SJSA1 (cell line): Measurements from ENCODE around the gene CCKAR. TPM values are rescaled to one million over a fixed set of nuclear protein-coding genes. Genes with fewer than 3 reads are reported as not detected.
"Not testable (repeated sequence)": the region's sequence is repeated elsewhere in the genome, so short reads cannot be mapped to it uniquely, and the experiment has no call there.

Experiments used
- DNase-seq, 2 experiments: peaks; one replicate each; pipeline ENCODE4 v3.0.0-alpha.2; 2015 to 2020; ENCODE audit warnings: low spot score in 2 of 2, low read depth in 1 of 2
- H3K27ac ChIP-seq: fragments of 250-450 bp; sonication (Bioruptor Pico); 2 replicates; pipeline ENCODE4 v1.5.1; 2020; ENCODE audit warnings: mild to moderate bottlenecking, moderate library complexity
- H3K27me3 ChIP-seq: fragments of 250-450 bp; sonication (Bioruptor Pico); replicated peaks from 2 replicates; pipeline ENCODE4 v1.5.1; 2020; ENCODE audit warnings: mild to moderate bottlenecking, moderate library complexity
- H3K36me3 ChIP-seq: fragments of 250-450 bp; sonication (Bioruptor Pico); 2 replicates; pipeline ENCODE4 v1.5.1; 2020; ENCODE audit warnings: mild to moderate bottlenecking
- H3K4me1 ChIP-seq: fragments of 250-450 bp; sonication (Bioruptor Pico); replicated peaks from 2 replicates; pipeline ENCODE4 v1.6.1; 2021; ENCODE audit warnings: mild to moderate bottlenecking
- H3K4me3 ChIP-seq: fragments of 250-450 bp; sonication (Bioruptor Pico); 2 replicates; pipeline ENCODE4 v1.5.1; 2020; ENCODE audit warnings: mild to moderate bottlenecking
- H3K9me3 ChIP-seq: fragments of 250-450 bp; sonication (Bioruptor Pico); replicated peaks from 2 replicates; pipeline ENCODE4 v1.5.1; 2020; ENCODE audit warnings: mild to moderate bottlenecking
- total RNA-seq: library from RNA; depleted of rRNA; stranded (reverse); fragments of >200 nt; shearing (Covaris generic); gene quantifications from 2 replicates; pipeline ENCODE4 v1.2.3, GENCODE V29; 2014

The CCKAR gene
- total RNA-seq, 1 experiment from 2014 or later, result not detected

DNA sequence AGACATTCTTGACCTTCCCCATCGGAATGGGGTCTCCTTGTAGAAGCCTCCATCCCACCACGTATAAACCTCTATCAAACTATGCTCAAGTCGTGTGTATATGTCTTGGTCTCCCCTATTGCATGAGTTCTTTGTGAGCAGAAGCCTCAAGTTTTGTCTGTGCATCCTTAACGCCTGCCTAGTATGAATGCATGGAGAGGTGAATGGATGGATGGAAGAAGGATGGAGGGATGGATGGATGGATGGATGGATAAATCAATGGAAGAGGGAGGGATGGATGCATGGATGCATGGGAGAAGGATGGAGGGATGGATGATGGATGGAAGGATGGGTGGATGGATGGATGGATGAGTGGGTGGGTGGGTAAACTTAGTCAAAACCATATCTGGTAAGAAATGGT, 17.0 kb upstream of the CCKAR start:
- no peaks in the 10 kb centered on the region for H3K4me1 ChIP-seq
- no peaks in the 10 kb centered on the region for H3K9me3 ChIP-seq
- H3K4me3 ChIP-seq, result no peak overlapping the region
- DNase-seq, result no peak
- no peaks in the 10 kb centered on the region for H3K27me3 ChIP-seq
- H3K36me3 ChIP-seq, result no peaks in the 10 kb centered on the region
- H3K27ac ChIP-seq, result no peak overlapping the region

DNA sequence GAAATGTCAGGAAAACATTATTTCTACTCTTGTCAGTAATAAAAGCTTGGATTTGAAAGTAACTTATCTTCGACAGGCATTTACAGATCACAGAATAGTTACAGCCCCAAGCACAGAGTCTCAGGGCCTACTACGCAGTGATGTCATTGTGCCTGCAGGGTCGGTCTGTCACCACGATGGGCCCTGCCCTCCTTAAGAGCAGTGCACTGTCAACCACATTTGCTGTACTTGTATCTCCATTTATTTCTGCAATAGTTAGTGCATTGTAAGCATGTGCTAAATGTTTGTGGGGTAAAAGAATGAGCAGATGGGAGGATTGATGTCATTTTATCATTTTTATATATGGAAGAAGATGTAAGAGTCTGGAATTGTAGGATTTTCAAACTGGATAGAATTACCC, 13.6 kb upstream of the CCKAR start:
- no peak for DNase-seq
- Histone ChIP-seq H3K4me1 (no peaks in the 10 kb centered on the region), H3K27ac (no peak overlapping the region), H3K27me3 (no peaks in the 10 kb centered on the region), H3K9me3 (no peaks in the 10 kb centered on the region), H3K4me3 (no peak overlapping the region), H3K36me3 (no peaks in the 10 kb centered on the region)

DNA sequence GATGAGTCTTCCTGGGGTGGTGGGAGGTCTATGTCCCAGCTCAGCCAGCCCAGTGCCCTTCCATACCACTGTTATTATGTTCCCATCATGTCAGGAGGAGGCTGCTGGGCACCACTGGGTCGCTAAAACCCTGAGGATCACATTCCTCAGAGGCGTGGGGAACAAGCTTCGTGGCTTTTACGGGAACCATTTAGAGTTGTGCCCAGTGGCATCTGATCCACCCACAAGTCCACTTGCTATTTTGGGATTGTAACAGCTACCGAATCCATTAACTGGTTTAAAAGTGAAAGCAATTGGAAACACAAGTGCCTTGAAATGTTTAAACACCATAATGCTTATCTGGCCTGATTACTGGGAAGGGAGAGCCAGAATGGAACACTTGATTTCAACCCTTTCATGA, 13.1 kb upstream of the CCKAR start:
- no peaks in the 10 kb centered on the region for H3K36me3 ChIP-seq
- H3K4me1 ChIP-seq, result no peaks in the 10 kb centered on the region
- H3K9me3 ChIP-seq, result no peaks in the 10 kb centered on the region
- no peaks in the 10 kb centered on the region for H3K27me3 ChIP-seq
- DNase-seq, result no peak
- no peak overlapping the region for H3K4me3 ChIP-seq
- no peak overlapping the region for H3K27ac ChIP-seq

GRCh38 chr4:26500565-26500999, 10.3 kb upstream of the CCKAR start:
- not testable (repeated sequence) for H3K27ac ChIP-seq, H3K4me3 ChIP-seq, H3K9me3 ChIP-seq, H3K36me3 ChIP-seq, DNase-seq, H3K27me3 ChIP-seq, H3K4me1 ChIP-seq

GRCh38 chr4:26496207-26496783, 6.0 kb upstream of the CCKAR start:
- no peaks in the 10 kb centered on the region for H3K4me1 ChIP-seq
- no peaks in the 10 kb centered on the region for H3K36me3 ChIP-seq
- H3K27ac ChIP-seq, result no peak overlapping the region
- H3K27me3 ChIP-seq, result no peaks in the 10 kb centered on the region
- no peaks in the 10 kb centered on the region for H3K9me3 ChIP-seq
- DNase-seq, result no peak
- no peak overlapping the region for H3K4me3 ChIP-seq

- no peaks in the 10 kb centered on the region for H3K9me3 ChIP-seq
- H3K36me3 ChIP-seq, result no peaks in the 10 kb centered on the region
- no peaks in the 10 kb centered on the region for H3K4me1 ChIP-seq
- no peak overlapping the region for H3K27ac ChIP-seq
- no peak overlapping the region for H3K4me3 ChIP-seq
- no peak for DNase-seq
- H3K27me3 ChIP-seq, result no peaks in the 10 kb centered on the region
Measured at GRCh38 chr4:26493461-26493860, 3.2 kb upstream of the CCKAR start.

DNA sequence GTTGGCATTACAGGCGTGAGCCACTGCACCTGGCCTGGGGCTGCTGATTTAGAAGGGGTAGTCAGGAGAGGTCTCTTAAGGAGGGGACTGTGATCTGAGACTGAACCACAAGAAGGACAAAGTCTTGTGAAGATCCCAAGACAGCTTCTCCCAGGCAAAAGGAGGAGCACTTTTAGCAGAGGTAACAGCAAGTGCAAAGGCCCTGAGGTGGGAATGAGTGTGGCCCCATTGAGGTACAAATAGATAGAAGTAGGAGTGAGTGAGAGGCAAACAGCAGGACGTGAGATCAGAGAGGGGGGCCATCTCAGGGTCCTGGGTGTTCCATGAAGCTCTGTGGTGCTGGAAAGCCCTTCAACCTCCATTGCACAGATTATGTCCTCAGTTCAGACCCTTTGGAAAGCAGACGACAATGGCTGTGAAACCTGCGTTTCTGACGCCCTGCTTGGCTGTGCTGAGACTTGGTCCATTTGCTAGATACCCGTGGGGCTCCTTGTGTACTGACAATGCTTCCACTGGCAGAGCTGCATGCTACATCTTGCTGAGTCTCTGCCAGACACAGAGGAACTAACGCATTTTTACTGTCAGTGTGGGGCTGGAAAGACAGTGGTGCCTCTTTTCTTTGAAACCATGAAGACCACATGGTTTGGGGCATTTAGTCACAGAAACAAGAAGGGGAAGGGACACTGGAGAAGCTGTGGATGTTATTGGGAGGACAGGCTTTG, 1.3 kb upstream of the CCKAR start:
- Histone ChIP-seq H3K9me3 (no peaks in the 10 kb centered on the region), H3K36me3 (no peaks in the 10 kb centered on the region), H3K27ac (no peak overlapping the region), H3K4me1 (no peaks in the 10 kb centered on the region), H3K4me3 (no peak overlapping the region), H3K27me3 (no peaks in the 10 kb centered on the region)
- no peak for DNase-seq

DNA sequence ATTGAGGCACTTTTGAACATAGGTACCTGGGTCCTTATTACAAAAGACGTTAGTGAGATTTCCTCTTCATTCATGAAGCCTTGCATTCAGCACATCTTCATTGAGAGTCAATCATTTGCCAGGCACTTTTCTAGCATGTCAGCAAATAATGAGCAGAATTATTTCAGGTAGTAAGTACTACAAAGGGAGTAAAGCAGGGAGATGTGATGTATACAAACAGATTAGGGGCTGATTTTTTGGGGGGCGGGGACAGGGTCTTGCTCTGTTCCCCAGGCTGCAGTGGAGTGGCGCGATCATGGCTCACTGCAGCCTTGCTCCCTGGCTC, 638 bp upstream of the CCKAR start:
- no peaks in the 10 kb centered on the region for H3K4me1 ChIP-seq
- no peaks in the 10 kb centered on the region for H3K36me3 ChIP-seq
- DNase-seq, result no peak
- no peaks in the 10 kb centered on the region for H3K27me3 ChIP-seq
- H3K4me3 ChIP-seq, result no peak overlapping the region
- H3K27ac ChIP-seq, result no peak overlapping the region
- H3K9me3 ChIP-seq, result no peaks in the 10 kb centered on the region

- no peak for DNase-seq
Measured at GRCh38 chr4:26489101-26489985, 941 bp downstream of the CCKAR start.

GRCh38 chr4:26485684-26486083, 4.6 kb downstream of the CCKAR start:
- Histone ChIP-seq H3K4me1 (no peaks in the 10 kb centered on the region), H3K9me3 (no peaks in the 10 kb centered on the region), H3K36me3 (no peaks in the 10 kb centered on the region), H3K27ac (no peak overlapping the region), H3K27me3 (no peaks in the 10 kb centered on the region), H3K4me3 (no peak overlapping the region)
- DNase-seq, result no peak

More at GRCh38 chr4:26489101-26489985, 941 bp downstream of the CCKAR start:
- Histone ChIP-seq H3K27me3 (no peaks in the 10 kb centered on the region), H3K4me3 (no peak overlapping the region), H3K36me3 (no peaks in the 10 kb centered on the region), H3K9me3 (no peaks in the 10 kb centered on the region), H3K27ac (no peak overlapping the region), H3K4me1 (no peaks in the 10 kb centered on the region)

GRCh38 chr4:26484516-26484915, 5.8 kb downstream of the CCKAR start:
- Histone ChIP-seq H3K27ac (no peak overlapping the region), H3K27me3 (no peaks in the 10 kb centered on the region), H3K9me3 (no peaks in the 10 kb centered on the region), H3K4me3 (no peak overlapping the region), H3K36me3 (no peaks in the 10 kb centered on the region), H3K4me1 (no peaks in the 10 kb centered on the region)
- no peak for DNase-seq

GRCh38 chr4:26484032-26484515, 6.2 kb downstream of the CCKAR start:
- Histone ChIP-seq H3K27me3 (no peaks in the 10 kb centered on the region), H3K4me3 (no peak overlapping the region), H3K36me3 (no peaks in the 10 kb centered on the region), H3K9me3 (no peaks in the 10 kb centered on the region), H3K4me1 (no peaks in the 10 kb centered on the region), H3K27ac (no peak overlapping the region)
- DNase-seq, result no peak

DNA sequence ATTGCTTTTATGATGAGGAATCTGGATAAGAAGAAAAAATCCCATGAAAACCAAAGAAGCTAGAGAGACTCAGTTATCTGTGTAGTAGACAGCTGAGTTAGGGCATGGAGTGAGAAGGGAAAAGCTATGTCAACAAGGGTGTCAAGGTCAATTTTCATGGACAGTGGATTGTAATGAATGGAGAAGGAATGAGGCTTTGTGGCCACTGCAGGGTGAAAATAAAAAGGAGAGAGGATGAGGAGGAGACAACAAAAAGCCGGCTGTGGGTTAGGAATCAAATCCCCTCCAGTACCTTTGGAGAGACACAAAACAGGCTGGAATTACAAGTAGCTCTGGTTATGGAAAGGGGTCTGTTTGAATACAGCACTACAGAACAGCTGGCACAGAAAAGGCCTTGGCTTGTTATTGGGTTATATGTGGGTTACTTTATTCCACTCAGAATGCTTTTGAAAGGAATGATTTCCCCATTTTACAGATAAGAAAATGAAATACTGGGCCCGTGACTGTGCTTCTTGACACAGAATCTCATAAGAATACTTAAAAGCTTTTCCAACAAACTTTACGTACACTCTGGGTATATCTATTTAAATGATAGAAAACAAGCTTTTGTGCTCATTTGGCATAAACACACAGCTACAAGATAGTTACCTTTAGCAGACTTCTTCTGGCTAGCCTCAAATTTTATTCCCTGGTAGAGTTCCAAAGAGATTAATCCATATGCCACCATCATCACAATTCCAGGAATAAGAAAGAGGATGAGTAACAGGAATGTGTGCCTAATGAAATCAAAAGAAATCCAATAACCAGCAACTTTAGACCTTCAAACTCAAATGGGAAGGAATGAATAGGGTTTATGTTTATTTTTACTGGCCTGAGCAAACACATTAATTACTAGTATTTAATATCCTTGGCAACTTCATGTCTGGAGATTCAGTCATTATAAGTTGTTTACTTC, 7.5 kb downstream of the CCKAR start:
- Histone ChIP-seq H3K27ac (no peak overlapping the region), H3K27me3 (no peaks in the 10 kb centered on the region), H3K36me3 (no peaks in the 10 kb centered on the region), H3K4me3 (no peak overlapping the region), H3K4me1 (no peaks in the 10 kb centered on the region), H3K9me3 (no peaks in the 10 kb centered on the region)
- DNase-seq, result no peak
